ENCODE measurements around the gene MLX.
"Not testable (repeated sequence)": the region's sequence is repeated elsewhere in the genome, so short reads cannot be mapped to it uniquely, and the experiment has no call there.

MLX gene

DNA sequence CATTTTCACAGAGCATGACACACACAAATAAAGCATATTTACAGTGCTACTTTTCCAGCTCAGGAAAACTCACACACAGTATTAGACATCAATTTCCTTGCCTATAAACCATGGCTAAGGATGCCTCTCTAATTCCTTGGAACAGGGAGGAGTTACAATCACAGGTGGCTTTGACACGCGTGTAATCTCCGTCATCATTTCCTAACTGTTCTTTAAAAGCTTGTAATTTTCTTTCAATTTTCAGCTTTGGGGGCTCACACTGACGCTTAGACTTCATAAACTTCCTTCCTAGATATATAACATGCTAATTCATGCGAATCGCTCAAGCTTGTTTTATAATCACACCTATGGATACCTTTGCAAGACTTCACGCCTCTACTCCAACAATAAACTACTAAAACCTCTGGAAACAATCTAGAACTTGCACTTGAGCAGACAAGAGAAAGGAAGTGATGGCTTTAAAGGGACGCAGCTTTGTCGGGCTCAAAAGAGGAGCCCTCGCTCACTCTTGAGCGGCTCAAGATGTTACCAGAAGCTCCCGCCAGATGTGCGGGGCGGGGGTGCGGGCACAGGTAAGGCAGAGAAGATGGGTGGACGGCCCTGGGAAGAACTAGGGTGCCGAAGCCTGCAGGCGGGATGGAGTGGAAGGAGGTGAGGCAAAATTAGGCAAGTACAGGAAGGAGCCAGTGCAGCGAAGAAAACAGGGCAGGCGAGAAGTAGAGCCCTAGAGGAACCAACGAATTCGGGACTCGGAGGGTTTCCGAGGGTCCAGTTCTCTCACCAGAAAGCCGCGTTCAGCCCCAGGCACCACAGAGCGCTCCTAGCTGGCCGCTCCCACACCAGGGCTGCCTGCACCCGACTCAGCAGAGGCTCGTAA is 41.6 kb downstream of the MLX start:
- DNase-seq: no peak
- TF ChIP-seq, protein P1, sequence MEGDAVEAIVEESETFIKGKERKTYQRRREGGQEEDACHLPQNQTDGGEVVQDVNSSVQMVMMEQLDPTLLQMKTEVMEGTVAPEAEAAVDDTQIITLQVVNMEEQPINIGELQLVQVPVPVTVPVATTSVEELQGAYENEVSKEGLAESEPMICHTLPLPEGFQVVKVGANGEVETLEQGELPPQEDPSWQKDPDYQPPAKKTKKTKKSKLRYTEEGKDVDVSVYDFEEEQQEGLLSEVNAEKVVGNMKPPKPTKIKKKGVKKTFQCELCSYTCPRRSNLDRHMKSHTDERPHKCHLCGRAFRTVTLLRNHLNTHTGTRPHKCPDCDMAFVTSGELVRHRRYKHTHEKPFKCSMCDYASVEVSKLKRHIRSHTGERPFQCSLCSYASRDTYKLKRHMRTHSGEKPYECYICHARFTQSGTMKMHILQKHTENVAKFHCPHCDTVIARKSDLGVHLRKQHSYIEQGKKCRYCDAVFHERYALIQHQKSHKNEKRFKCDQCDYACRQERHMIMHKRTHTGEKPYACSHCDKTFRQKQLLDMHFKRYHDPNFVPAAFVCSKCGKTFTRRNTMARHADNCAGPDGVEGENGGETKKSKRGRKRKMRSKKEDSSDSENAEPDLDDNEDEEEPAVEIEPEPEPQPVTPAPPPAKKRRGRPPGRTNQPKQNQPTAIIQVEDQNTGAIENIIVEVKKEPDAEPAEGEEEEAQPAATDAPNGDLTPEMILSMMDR (IDR thresholded peaks at IDR 0.05; ENCODE audit: low read depth, low read length): no peak
- no peaks in the 10 kb centered on the region for H3K9me3 ChIP-seq
- H3K4me1 ChIP-seq: no peaks in the 10 kb centered on the region
- H3K27me3 ChIP-seq: no peaks in the 10 kb centered on the region
- peaks cover 23% of the 10 kb centered on the region for H3K36me3 ChIP-seq
- peak overlapping the region; percentile 94 for H3K4me3 ChIP-seq (ENCODE audit: low read depth, low read length)

DNA sequence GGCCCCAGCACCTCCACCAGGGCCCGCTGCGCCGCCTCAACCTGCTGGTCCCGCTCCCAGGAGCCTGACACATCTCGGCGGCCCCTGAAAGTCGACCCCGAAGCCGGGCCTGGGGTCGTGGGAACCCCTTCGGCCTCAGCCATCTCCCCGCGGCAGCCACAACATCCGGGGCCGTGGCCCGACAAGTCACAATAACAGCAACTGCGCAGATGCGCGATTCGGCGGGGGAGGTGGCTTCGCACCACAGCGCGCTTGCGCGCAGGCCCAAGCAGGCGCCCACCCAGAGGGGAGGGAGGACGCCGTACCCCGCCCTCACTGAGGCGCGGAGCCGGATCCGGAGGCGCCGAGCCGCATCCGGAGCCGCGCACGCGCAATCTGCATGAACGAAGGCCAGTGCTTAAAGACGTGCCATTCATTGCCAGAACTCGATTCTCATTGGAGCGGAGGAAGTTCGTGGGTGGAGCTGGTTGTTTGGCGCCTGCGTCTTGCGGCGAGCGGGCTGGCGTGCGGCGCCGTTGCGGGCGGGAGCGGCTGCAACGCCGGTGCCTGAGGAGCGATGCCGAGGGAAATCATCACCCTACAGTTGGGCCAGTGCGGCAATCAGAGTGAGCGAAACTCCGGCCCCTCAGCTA is 42.4 kb downstream of the MLX start, which contains the start of the genes RETREG3 and TUBG1:
Gene RETREG3 (minus strand): TSS at position 193 of the 632 bp plus-strand sequence. CDS start 50 bp downstream, at position 143.
Gene TUBG1 (plus strand): TSS at position 502 of the 632 bp plus-strand sequence. CDS start 55 bp downstream, at position 557.
- H3K36me3 ChIP-seq: peaks cover 28% of the 10 kb centered on the region
- H3K9me3 ChIP-seq: no peaks in the 10 kb centered on the region
- TF ChIP-seq, protein P1 (IDR thresholded peaks at IDR 0.05; ENCODE audit: low read depth, low read length): peak; percentile 16; the same call in 1 of the 2 replicates
- no peaks in the 10 kb centered on the region for H3K27me3 ChIP-seq
- no peaks in the 10 kb centered on the region for H3K4me1 ChIP-seq
- peak; percentile 99 for DNase-seq
- H3K4me3 ChIP-seq (ENCODE audit: low read depth, low read length): peak within 1 kb of the TSS; percentile 96

DNA sequence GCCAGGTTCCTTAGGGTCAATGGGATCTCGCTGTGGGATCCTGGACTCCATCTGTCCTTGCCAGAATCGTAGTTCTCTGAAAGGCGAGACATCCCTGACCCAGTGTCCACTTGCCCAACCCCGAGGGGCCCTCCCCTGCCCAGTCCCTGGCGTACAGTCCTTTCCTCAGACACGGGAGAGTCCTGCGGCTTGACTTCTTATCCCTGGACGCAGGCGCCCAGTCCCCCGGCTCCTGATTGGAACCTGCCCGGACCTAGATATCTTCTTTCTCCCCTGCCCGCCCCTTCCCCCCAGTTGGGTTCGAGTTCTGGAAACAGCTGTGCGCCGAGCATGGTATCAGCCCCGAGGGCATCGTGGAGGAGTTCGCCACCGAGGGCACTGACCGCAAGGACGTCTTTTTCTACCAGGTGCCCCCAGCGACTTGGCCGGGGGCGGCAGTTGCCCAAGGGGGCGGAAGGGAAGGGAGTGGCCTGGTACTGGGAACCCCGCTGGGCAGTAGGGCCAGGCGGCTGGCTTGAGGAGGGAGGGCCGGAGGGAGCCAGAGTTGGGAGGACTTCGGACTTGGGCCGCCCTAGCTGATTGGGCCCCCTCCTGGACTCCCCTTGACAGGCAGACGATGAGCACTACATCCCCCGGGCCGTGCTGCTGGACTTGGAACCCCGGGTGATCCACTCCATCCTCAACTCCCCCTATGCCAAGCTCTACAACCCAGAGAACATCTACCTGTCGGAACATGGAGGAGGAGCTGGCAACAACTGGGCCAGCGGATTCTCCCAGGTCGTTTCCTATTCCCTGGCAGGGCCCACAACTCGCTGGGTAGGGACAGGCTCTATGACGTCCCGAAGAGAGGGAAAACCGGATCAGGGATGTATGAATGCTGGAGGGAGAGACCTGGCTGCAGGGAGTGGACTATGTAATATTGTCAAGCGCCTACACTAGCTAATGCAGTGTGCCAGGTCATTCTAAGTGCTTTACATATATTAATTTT is 43.2 kb downstream of the MLX start:
- H3K27me3 ChIP-seq, H3K9me3 ChIP-seq, H3K4me1 ChIP-seq: not testable (repeated sequence)
- Histone ChIP-seq H3K36me3 (peaks cover 36% of the 10 kb centered on the region), H3K4me3 (ENCODE audit: low read depth, low read length) (peak overlapping the region; percentile 96)
- DNase-seq: peak; percentile 36

DNA sequence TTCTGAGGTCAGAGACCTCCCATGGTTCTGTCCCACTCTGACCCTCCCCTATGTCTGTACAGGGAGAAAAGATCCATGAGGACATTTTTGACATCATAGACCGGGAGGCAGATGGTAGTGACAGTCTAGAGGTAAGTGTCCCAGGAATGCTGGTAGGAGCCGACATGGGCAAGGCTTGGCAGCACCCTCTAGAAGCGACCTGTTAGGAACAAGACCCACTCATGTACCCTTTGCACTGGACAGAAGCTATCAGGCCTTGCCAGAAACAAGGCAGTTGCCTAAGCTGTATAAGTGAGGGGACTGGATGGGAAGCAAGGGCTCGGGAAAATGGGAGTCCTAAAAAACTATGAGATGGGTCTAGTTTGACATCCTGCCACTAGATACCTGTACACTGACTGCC is 45.1 kb downstream of the MLX start:
- H3K27me3 ChIP-seq: no peaks in the 10 kb centered on the region
- TF ChIP-seq, protein P1 (IDR thresholded peaks at IDR 0.05; ENCODE audit: low read depth, low read length): no peak
- H3K36me3 ChIP-seq: peaks cover 41% of the 10 kb centered on the region
- H3K4me1 ChIP-seq: no peaks in the 10 kb centered on the region
- no peak overlapping the region for H3K4me3 ChIP-seq (ENCODE audit: low read depth, low read length)
- no peak for DNase-seq
- H3K9me3 ChIP-seq: no peaks in the 10 kb centered on the region

DNA sequence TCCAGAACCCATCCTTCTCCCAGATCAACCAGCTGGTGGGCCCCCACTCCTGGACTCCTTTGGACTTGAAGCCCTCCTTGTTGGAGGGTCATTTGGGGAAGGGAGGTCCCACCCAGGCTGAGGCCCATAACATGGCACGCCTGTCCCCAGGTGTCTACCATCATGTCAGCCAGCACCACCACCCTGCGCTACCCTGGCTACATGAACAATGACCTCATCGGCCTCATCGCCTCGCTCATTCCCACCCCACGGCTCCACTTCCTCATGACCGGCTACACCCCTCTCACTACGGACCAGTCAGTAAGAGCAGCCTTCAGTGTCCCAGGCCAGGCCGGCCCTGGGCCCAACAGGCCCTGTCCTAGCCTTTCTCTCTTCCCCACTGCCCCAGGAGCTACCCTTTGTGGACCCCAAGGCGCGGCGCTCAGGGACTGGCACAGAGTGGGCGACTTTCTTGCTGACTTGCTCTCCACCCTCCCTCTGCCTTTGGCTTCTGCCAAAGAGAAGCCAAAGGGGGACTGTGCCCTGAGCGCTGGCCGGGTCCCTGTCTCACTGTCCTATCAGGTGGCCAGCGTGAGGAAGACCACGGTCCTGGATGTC is 46.9 kb downstream of the MLX start:
- TF ChIP-seq, protein P1 (IDR thresholded peaks at IDR 0.05; ENCODE audit: low read depth, low read length): no peak

More for the DNA sequence above, 46.9 kb downstream of the MLX start:
- H3K4me3 ChIP-seq (ENCODE audit: low read depth, low read length): no peak overlapping the region
- DNase-seq: no peak
- H3K36me3 ChIP-seq: peaks cover 41% of the 10 kb centered on the region
- no peaks in the 10 kb centered on the region for H3K27me3 ChIP-seq
- peaks cover 7% of the 10 kb centered on the region for H3K4me1 ChIP-seq
- no peaks in the 10 kb centered on the region for H3K9me3 ChIP-seq
